Astrocyte of the hippocampus (primary cell): Measurements from ENCODE around the gene NPY.
"Not testable (repeated sequence)": the region's sequence is repeated elsewhere in the genome, so short reads cannot be mapped to it uniquely, and the experiment has no call there.

Experiments used
- DNase-seq: peaks from one replicate; pipeline ENCODE4 v3.0.0; 2011; ENCODE audit warnings: low read depth, low spot score

The NPY gene

DNA sequence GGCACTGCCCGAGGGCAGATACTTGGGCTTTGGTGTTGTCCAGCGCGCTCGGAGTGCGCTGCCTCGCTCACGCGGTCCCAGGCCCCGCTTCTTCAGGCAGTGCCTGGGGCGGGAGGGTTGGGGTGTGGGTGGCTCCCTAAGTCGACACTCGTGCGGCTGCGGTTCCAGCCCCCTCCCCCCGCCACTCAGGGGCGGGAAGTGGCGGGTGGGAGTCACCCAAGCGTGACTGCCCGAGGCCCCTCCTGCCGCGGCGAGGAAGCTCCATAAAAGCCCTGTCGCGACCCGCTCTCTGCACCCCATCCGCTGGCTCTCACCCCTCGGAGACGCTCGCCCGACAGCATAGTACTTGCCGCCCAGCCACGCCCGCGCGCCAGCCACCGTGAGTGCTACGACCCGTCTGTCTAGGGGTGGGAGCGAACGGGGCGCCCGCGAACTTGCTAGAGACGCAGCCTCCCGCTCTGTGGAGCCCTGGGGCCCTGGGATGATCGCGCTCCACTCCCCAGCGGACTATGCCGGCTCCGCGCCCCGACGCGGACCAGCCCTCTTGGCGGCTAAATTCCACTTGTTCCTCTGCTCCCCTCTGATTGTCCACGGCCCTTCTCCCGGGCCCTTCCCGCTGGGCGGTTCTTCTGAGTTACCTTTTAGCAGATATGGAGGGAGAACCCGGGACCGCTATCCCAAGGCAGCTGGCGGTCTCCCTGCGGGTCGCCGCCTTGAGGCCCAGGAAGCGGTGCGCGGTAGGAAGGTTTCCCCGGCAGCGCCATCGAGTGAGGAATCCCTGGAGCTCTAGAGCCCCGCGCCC is at the start of gene NPY:
Gene NPY, plus strand, starts transcription at position 294 of the 802 bp plus-strand sequence. CDS start 1,051 bp downstream, outside the sequence.
- peak; percentile 44 for DNase-seq

- DNase-seq: no peak
Measured at GRCh38 chr7:24239260-24239659, 44.7 kb upstream of the NPY start.

DNA sequence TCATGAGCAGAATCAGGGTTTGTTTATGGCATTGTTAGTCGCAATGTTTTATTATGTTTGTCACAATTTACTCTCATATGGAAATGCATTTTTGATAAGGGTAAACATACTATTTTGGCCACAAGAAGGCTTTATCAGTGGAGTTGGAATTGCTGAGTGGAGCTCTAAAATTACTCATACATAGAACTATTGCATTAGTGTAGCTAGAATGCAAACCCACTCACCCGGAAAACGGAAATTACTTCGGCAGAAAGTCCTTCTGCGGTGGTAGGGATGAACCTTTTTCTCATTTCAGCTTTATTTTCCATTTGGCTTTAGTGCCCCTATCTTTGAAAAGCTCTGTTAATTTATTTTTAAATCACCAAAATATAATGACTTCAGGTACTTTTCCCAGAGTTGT is 42.8 kb upstream of the NPY start:
- DNase-seq: peak; percentile 16

DNA sequence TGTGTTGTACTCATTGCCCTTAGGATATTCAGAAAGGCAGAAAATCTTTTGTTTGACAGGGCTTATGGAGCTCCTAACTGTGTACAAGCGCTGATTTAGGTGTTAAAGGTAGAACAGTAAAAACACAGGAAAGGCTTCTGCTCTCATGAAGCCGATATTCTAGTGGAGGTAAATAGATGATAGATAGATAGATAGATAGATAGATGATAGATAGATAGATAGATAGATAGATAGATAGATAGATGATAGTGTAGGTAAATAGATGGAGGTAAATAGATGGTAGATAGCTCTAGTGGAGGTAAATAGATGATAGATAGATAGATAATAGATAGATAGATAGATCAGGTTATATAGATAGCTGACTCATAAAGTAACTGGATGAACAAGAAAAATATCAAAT is 39.4 kb upstream of the NPY start:
- DNase-seq: no peak

GRCh38 chr7:24245362-24245761 is 38.6 kb upstream of the NPY start:
- no peak for DNase-seq

DNA sequence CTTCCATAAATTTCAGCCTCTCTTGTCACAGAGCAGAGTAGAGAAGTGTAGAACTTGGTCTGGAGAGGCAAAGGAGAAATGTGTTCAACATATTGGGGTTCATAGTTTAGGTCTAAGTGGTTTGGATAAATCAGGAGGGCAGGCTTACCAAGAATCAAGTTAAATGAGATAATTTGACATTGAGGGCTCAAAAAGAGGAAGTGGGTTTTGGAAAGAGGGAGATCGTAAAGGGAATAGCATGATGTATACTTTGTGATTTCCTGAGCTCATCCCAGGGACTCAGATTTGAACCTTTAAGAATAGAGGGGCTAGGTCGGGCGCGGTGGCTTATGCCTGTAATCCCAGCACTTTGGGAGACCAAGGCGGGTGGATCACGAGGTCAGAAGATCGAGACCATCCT is 34.7 kb upstream of the NPY start:
- DNase-seq: no peak

DNA sequence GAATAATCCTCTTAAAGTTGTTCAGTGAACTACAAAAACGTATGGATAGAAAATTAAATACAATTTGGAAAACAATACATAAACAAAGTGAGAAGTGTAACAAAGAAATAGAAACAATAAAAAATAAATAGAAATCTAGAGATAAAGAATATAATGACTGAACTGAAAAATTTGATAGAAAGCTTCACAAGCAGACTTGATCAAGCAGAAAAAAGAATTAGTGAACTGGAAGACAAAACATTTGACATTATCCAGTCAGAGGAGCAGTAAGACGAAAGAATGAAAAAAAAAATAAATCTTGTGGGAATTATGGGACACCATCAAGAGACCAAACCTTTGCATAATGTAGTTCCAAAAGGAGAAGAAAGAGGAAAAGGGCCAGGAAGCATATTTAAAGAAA is 32.4 kb upstream of the NPY start:
- DNase-seq: no peak

DNA sequence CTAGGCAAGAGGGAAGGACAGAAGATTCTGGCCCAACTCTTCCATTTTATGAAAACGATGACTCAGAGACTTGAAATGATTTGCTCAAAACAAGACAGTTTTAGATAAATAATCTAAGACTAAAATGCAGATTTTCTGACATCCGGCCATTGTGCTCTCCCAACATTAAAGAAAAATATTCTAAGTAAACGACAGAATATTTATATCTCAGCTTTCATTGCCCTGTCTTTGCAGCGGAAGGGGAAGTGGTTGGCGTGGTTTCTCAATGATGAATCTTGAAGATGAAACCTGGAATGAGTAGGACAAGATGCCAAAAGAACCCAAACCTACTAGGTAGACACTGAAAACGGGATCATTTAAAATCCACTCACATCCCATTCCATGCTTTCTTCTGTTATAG is 28.9 kb upstream of the NPY start:
- no peak for DNase-seq

- not testable (repeated sequence) for DNase-seq
Measured at GRCh38 chr7:24258324-24258723, 25.7 kb upstream of the NPY start.

DNA sequence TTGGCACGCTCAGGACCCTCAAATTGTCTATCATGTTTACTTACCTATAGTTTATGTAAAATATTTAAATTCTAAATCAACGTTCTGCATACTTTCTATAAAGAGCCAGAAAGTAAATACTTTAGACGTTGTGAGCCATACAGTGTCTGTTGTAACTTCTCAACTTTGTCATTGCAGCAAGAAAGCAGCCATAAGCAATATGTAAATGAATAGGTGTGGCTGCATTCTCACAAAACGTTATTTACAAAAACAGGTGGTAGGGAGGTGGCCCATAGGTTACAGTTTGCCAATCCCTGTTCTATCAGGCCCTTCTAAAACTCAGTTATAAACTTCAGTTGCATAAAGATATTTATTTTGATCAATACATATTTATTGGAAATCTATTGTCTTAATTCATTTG is 12.1 kb upstream of the NPY start:
- no peak for DNase-seq

DNA sequence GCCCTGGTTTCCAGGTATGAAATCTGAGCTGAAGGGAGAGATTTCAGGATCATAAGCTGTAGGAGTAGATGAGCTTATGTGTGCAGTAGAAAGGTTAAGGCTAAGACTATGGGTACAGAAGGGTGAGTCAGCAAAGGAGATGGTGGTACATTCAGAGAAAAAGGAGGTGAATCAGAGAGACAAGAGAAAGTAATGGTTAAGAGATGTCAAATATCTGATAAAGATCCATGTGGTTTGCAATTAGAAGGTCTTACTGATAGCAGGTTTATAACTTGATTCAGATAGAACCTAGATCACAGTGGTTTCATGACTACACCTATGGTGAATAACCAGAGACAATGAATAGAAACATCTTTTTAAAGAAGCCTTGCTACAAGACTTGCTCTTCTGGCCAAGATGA is 4.5 kb upstream of the NPY start:
- DNase-seq: no peak

DNA sequence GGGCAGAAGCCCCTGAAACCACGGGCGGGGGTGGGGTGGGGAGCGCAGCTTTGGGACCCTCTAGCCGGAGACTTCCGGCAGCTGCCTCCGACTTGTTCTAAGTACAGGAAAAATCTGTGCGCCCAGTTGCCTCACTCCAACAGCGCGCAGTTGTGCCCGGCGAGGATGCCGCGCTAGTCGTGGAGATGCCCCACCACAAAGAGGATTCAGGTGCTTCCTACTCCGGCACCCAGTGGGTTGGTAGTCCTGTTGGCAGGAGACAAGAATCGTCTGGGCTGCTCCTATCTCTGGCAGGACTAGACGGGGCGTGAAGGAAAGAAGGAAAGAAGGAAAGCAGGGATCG is 465 bp upstream of the NPY start:
- DNase-seq: peak; percentile 48

- DNase-seq: peak; percentile 35
Measured at GRCh38 chr7:24284699-24285506, 913 bp downstream of the NPY start.

DNA sequence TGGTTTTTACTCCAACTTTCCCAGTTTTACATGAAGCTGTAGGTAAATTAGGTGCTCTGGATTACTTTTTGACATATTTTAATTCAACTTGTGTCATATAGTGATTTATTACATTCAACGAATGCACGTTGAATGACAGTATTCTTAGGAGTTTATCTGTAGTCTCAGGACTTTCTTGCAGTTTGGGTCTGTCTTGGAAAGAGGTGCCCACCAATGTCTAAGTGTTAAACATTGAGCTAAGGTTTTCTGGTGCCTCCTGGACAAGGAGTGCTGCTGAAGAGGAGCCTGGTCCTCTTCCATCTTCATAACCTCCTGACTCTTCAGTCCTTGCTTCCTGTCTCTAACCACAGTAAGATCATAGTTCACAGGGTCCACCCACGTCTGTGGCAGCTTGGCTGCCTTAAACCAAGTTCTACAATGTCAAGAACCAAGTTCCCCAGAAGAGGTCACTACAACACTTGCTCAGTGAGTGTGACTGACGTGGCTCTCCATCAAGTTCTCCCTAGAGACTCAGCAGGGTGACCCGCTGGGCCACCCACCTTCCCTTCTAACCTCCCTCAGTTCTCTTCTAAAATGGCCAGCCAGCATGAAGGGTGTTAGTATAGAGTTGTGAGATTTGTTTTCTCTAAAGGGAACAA is 6.1 kb downstream of the NPY start:
- DNase-seq: peak; percentile 73

DNA sequence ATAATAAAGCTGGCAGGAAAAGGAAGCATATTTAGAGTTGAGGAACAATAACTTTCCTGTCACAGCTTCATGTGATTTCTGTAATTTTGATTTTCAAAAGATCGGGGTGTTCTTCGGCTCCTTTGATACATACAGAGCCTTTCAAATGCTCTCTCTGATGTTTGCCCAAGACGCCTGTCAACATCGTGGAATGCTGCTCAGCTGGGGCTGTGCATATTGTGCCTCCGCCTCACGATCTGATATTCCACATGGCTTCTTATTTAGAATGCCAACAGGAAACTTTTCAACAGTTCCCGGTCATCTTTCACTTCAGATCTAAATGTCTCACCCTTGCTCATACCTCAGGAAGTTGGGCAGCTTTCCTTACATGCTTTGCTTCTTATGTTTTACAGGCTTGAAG is 7.3 kb downstream of the NPY start:
- DNase-seq: peak; percentile 43

DNA sequence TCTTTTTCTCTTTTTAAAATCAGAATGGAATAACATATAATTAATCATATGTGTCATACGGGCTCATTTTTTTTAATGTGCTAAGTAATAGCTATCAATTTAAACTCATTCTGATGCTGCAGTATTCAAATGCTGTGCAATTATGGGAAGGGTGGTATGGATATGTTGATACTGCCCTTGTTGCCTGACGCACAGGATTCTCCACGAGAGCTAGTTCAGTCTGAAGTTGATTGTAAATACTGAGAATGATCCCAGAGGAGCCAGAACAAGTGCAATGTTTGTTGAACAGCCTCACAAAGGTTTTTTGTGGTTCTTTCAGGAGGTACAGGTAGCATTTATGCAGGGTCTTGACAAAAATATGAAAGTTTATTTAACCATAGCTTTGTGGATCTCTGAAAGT is 13.4 kb downstream of the NPY start:
- DNase-seq: no peak

DNA sequence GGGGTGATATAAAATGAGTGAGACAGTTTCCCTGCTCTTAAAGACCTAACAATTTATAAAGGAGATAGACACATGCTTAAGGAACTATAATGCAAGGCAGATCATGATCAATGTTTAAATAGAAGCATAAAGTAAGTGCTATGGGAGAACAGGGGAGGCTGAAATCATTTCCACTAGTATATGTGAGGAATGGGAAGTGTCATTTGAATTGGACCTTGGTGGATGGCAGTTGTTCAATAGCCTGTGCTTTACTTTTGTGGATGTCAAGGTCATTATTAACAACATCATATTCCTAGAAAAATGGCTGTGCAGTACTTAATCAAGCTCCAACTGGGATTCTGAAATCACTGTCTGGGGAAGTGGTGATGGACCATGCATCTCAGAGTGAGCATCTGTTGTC is 14.7 kb downstream of the NPY start:
- no peak for DNase-seq

GRCh38 chr7:24299192-24299591 is 15.2 kb downstream of the NPY start:
- no peak for DNase-seq

DNA sequence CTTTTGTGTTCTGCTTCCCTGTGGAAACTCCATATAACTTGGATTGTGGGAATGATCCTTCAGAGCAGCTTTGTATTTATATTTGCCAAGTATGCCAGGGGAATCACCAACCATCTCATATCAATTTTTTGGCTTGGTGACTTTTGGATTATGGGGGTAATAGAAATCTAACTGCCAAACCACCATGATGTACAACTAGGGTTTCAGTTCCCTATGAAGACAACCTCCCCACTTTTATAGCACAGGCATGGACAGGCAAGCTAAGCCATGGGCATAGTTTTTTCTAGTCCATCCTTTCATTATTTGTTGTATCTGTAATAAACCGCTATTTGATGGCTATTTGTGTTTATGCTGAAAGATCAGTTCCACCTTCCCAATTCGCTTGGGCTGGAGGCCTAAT is 17.7 kb downstream of the NPY start:
- no peak for DNase-seq

DNA sequence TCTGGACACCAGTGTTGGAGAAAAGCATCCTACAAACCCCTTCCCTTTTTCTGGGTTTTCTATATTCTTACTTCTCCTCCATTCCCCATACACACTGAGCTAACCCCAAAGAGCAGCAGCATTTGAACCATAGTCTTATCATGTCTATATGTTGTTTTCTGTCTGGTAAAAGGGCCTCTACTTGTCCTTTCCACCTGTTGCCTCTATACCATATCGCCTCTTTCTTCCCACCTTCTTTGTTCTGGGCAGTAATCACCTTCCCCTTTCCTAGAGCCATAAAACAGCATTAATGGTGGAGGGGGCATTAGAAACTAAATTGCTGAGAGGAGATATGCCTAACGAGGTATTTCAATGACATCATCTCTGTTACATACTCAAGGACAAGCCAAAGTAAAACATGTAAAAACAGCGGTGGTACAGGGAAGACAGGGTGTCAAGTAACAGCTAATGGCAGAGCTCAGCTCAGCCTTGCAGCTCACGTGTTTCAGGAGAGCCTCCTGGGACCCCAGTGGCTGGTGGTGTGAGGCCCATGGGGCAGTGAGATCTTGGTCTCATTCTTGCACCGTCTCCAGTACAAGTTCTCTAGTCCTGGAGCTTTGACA is 20.6 kb downstream of the NPY start:
- DNase-seq: peak; percentile 5

GRCh38 chr7:24307326-24307725 is 23.3 kb downstream of the NPY start:
- no peak for DNase-seq

GRCh38 chr7:24312588-24312987 is 28.6 kb downstream of the NPY start:
- no peak for DNase-seq
